ENCODE results near the gene DNM2.

DNA sequence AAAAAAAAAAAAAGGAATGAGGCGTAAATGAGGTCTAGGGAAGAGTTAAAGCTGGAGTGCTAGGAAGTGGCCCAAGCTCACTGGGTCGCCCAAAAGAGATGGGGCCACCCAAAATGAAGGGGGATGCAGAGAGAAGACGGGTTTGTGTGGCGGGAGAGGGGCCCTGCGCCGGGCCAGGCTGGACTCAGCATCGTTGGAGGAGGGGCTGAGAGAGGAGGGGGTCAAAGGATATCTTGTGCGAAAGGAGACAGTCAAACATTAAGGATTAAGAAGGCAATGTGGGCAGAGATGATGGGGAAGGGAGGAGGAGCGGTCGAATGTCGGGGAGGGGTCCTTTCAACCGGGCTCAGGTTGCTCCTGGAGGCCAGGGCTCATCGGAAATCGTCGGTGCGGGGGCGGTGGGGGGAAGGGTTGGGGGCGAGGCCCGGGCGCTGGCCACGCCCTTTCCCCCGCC, 152.6 kb downstream of the DNM2 start:
- TF ChIP-seq, protein P1, sequence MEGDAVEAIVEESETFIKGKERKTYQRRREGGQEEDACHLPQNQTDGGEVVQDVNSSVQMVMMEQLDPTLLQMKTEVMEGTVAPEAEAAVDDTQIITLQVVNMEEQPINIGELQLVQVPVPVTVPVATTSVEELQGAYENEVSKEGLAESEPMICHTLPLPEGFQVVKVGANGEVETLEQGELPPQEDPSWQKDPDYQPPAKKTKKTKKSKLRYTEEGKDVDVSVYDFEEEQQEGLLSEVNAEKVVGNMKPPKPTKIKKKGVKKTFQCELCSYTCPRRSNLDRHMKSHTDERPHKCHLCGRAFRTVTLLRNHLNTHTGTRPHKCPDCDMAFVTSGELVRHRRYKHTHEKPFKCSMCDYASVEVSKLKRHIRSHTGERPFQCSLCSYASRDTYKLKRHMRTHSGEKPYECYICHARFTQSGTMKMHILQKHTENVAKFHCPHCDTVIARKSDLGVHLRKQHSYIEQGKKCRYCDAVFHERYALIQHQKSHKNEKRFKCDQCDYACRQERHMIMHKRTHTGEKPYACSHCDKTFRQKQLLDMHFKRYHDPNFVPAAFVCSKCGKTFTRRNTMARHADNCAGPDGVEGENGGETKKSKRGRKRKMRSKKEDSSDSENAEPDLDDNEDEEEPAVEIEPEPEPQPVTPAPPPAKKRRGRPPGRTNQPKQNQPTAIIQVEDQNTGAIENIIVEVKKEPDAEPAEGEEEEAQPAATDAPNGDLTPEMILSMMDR (IDR thresholded peaks at IDR 0.05; ENCODE audit: low read depth, low read length, poor library complexity, severe bottlenecking): no peak
- no peak for TF ChIP-seq EZH2phosphoT487 (IDR thresholded peaks at IDR 0.05; ENCODE audit: borderline replicate concordance, low read length)
